Measurements from ENCODE around the gene OLIG2. TPM values are rescaled to one million over a fixed set of nuclear protein-coding genes. Genes with fewer than 3 reads are reported as not detected.

OLIG2 gene
- total RNA-seq, 4 donors from 2014 or later, result not detected

- intact Hi-C loops (cut with DNase I), result no loop called here
- no peaks in the 10 kb centered on the region for H3K36me3 ChIP-seq
- TF ChIP-seq CTCF (IDR thresholded peaks at IDR 0.05), result no peak
- TF ChIP-seq EP300 (IDR thresholded peaks at IDR 0.05), result no peak
- TF ChIP-seq POLR2AphosphoS5 (IDR thresholded peaks at IDR 0.05), result no peak
- TF ChIP-seq POLR2A (IDR thresholded peaks at IDR 0.05; ENCODE audit: low read depth), result no peak
Measured at GRCh38 chr21:33011462-33011861, 14.3 kb upstream of the OLIG2 start.

GRCh38 chr21:33013626-33014025, 12.1 kb upstream of the OLIG2 start:
- Histone ChIP-seq H3K36me3 (no peaks in the 10 kb centered on the region), H3K27me3 (peaks cover 0 to 69% (median 3%) of the 10 kb centered on the region in 4 donors), H3K4me3 (no peak overlapping the region), H3K27ac (replicated peaks in 1 of 4) (no peak overlapping the region), H3K9me3 (no peaks in the 10 kb centered on the region), H3K4me1 (no peaks in the 10 kb centered on the region)
- no peak for DNase-seq (ENCODE audit: extremely low spot score)
- intact Hi-C loops (cut with DNase I), result no loop called here
- WGBS, result 73% methylated on average over 3 of the region's 3 CpGs
- TF ChIP-seq POLR2A (IDR thresholded peaks at IDR 0.05; ENCODE audit: low read depth) (no peak), EP300 (IDR thresholded peaks at IDR 0.05) (no peak), POLR2AphosphoS5 (IDR thresholded peaks at IDR 0.05) (no peak), CTCF (IDR thresholded peaks at IDR 0.05) (no peak)

More at GRCh38 chr21:33011462-33011861, 14.3 kb upstream of the OLIG2 start:
- no peaks in the 10 kb centered on the region for H3K4me1 ChIP-seq
- no peaks in the 10 kb centered on the region for H3K9me3 ChIP-seq
- H3K27ac ChIP-seq (replicated peaks in 1 of 4), result no peak overlapping the region
- H3K4me3 ChIP-seq, result no peak overlapping the region
- peaks cover 0 to 53% (median 2%) of the 10 kb centered on the region in 4 donors for H3K27me3 ChIP-seq
- WGBS, result 76% methylated on average over 3 of the region's 3 CpGs
- no peak for DNase-seq (ENCODE audit: extremely low spot score)

GRCh38 chr21:33014331-33014730, 11.4 kb upstream of the OLIG2 start:
- Histone ChIP-seq H3K9me3 (no peaks in the 10 kb centered on the region), H3K4me1 (peaks cover 0 to under 1% (median 0%) of the 10 kb centered on the region in 4 donors), H3K27me3 (peaks cover 0 to 76% (median 5%) of the 10 kb centered on the region in 4 donors), H3K36me3 (no peaks in the 10 kb centered on the region), H3K4me3 (no peak overlapping the region), H3K27ac (replicated peaks in 1 of 4) (no peak overlapping the region)
- TF ChIP-seq POLR2AphosphoS5 (IDR thresholded peaks at IDR 0.05) (no peak), CTCF (IDR thresholded peaks at IDR 0.05) (no peak), POLR2A (IDR thresholded peaks at IDR 0.05; ENCODE audit: low read depth) (no peak), EP300 (IDR thresholded peaks at IDR 0.05) (no peak)
- intact Hi-C loops (cut with DNase I), result no loop called here
- no peak for DNase-seq (ENCODE audit: extremely low spot score)
- WGBS, result 75% methylated on average over 2 of the region's 2 CpGs

GRCh38 chr21:33015096-33015495, 10.6 kb upstream of the OLIG2 start:
- intact Hi-C loops (cut with DNase I), result no loop called here
- peaks cover 0 to 84% (median 8%) of the 10 kb centered on the region in 4 donors for H3K27me3 ChIP-seq
- no peaks in the 10 kb centered on the region for H3K9me3 ChIP-seq
- 31% methylated on average over 4 of the region's 4 CpGs for whole genome bisulfite sequencing
- H3K4me1 ChIP-seq, result peaks cover 6 to 9% (median 7%) of the 10 kb centered on the region in 4 donors
- TF ChIP-seq POLR2A (IDR thresholded peaks at IDR 0.05; ENCODE audit: low read depth), result no peak
- TF ChIP-seq CTCF (IDR thresholded peaks at IDR 0.05), result no peak
- no peak for TF ChIP-seq POLR2AphosphoS5 (IDR thresholded peaks at IDR 0.05)
- no peak for TF ChIP-seq EP300 (IDR thresholded peaks at IDR 0.05)
- H3K36me3 ChIP-seq, result no peaks in the 10 kb centered on the region
- H3K4me3 ChIP-seq, result no peak overlapping the region
- no peak for DNase-seq (ENCODE audit: extremely low spot score)
- no peak overlapping the region for H3K27ac ChIP-seq (replicated peaks in 1 of 4)

GRCh38 chr21:33015756-33016155, 10.0 kb upstream of the OLIG2 start:
- no peak for TF ChIP-seq EP300 (IDR thresholded peaks at IDR 0.05)
- WGBS, result 80% methylated on average over 3 of the region's 3 CpGs
- H3K4me3 ChIP-seq, result no peak overlapping the region
- DNase-seq (ENCODE audit: extremely low spot score), result no peak
- no peak overlapping the region for H3K27ac ChIP-seq (replicated peaks in 1 of 4)
- no peaks in the 10 kb centered on the region for H3K9me3 ChIP-seq
- intact Hi-C loops (cut with DNase I), result no loop called here
- no peaks in the 10 kb centered on the region for H3K36me3 ChIP-seq
- H3K4me1 ChIP-seq, result peaks cover 7 to 15% (median 12%) of the 10 kb centered on the region in 4 donors
- H3K27me3 ChIP-seq, result peaks cover 0 to 90% (median 12%) of the 10 kb centered on the region in 4 donors
